HL-60 (cell line): Measurements from ENCODE around the gene DCHS2.

Source experiments
- DNase-seq, 2 experiments: peaks; one replicate each; pipeline ENCODE4 v3.0.0-alpha.2; 2010 to 2020; ENCODE audit warnings: low read depth in 1 of 2, low spot score in 1 of 2
- H3K27ac ChIP-seq: fragments of 250-450 bp; sonication (Bioruptor Pico); replicated peaks from 2 replicates; pipeline ENCODE4 v1.5.1; 2020; ENCODE audit warnings: mild to moderate bottlenecking, moderate library complexity
- H3K27me3 ChIP-seq: fragments of 250-450 bp; sonication (Bioruptor Pico); 2 replicates; pipeline ENCODE4 v1.5.1; 2021; ENCODE audit warnings: mild to moderate bottlenecking, moderate library complexity; ENCODE audit not compliant: insufficient read depth, poor library complexity, severe bottlenecking
- H3K4me3 ChIP-seq: replicated peaks from 2 replicates; pipeline ENCODE4 v1.5.1; 2011; ENCODE audit warnings: mild to moderate bottlenecking, control low read depth, low read length; ENCODE audit not compliant: insufficient read depth
- CTCF ChIP-seq: IDR thresholded peaks from one replicate; pipeline ENCODE4 v1.5.1; 2011; ENCODE audit warnings: low read length, control low read depth, inconsistent platforms; ENCODE audit not compliant: insufficient read depth
- GABPA ChIP-seq: IDR thresholded peaks from 2 replicates; pipeline ENCODE4 v1.6.1; 2012; ENCODE audit warnings: low read depth
- POLR2AphosphoS5 ChIP-seq: IDR thresholded peaks from 2 replicates; pipeline ENCODE4 v1.6.1; 2012; ENCODE audit warnings: low read depth
- REST ChIP-seq: IDR thresholded peaks from 2 replicates; pipeline ENCODE4 v1.6.1; 2012; ENCODE audit warnings: low read depth; ENCODE audit not compliant: insufficient replicate concordance
- SPI1 ChIP-seq: IDR thresholded peaks from 2 replicates; pipeline ENCODE4 v1.6.1; 2012; ENCODE audit warnings: low read depth, mild to moderate bottlenecking, borderline replicate concordance

Gene DCHS2

GRCh38 chr4:154348657-154349056 is 142.9 kb downstream of the DCHS2 start:
- Histone ChIP-seq H3K27me3 (peaks cover 3% of the 10 kb centered on the region), H3K27ac (no peak overlapping the region), H3K4me3 (no peak overlapping the region)
- TF ChIP-seq CTCF: no peak
- TF ChIP-seq SPI1: no peak
- TF ChIP-seq GABPA: no peak
- no peak for TF ChIP-seq REST
- TF ChIP-seq POLR2AphosphoS5: no peak
- DNase-seq: no peak

- no peak overlapping the region for H3K4me3 ChIP-seq
- TF ChIP-seq SPI1 (no peak), GABPA (no peak), CTCF (no peak), POLR2AphosphoS5 (no peak), REST (no peak)
- peaks cover 3% of the 10 kb centered on the region for H3K27me3 ChIP-seq
- no peak for DNase-seq
- no peak overlapping the region for H3K27ac ChIP-seq
Measured at GRCh38 chr4:154345359-154345758, 146.2 kb downstream of the DCHS2 start.

GRCh38 chr4:154344686-154345085 is 146.9 kb downstream of the DCHS2 start:
- peaks cover 3% of the 10 kb centered on the region for H3K27me3 ChIP-seq
- no peak for TF ChIP-seq SPI1
- no peak overlapping the region for H3K4me3 ChIP-seq
- no peak overlapping the region for H3K27ac ChIP-seq
- no peak for DNase-seq

- DNase-seq: no peak
- no peak overlapping the region for H3K4me3 ChIP-seq
- H3K27ac ChIP-seq: no peak overlapping the region
- H3K27me3 ChIP-seq: peaks cover 3% of the 10 kb centered on the region
- no peak for TF ChIP-seq REST
- no peak for TF ChIP-seq SPI1
- no peak for TF ChIP-seq CTCF
- TF ChIP-seq POLR2AphosphoS5: no peak
- no peak for TF ChIP-seq GABPA
Measured at GRCh38 chr4:154343651-154344050, 147.9 kb downstream of the DCHS2 start.
